ENCODE results near the gene ETV3L. TPM values are rescaled to one million over a fixed set of nuclear protein-coding genes. Genes with fewer than 3 reads are reported as not detected.

The ETV3L gene
- total and polyA plus RNA-seq, 2 experiments from 2014 or later, result not detected

DNA sequence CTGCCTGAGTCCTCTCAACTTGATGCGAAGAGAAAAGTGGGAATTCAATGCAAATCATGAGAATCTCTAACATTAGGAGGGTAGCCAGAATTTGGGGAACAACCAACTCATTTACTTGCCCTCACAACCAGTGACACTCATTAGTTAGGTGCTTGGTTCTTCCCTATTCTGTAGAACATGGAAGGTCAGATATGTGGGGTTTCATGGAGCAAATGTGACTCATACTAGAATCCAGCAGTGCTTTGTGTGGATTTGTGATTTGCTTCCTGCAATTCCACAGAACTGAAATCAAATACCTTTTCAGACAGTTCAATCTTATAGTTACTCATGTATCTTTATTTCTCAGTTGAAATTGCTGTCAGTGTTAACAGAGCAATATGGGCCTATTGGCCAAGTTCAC is 45.5 kb upstream of the ETV3L start:
- no peaks in the 10 kb centered on the region for H3K27me3 ChIP-seq (replicated peaks; ENCODE audit: insufficient read depth)
- 54 to 65% methylated on average over 1 of the region's 1 CpG for WGBS, 2 experiments (ENCODE audit: low coverage in 1 of 2, low lambda C conversion rate in 2 of 2, missing lambda C conversion rate in 2 of 2)
- no peaks in the 10 kb centered on the region for H4K20me1 ChIP-seq (ENCODE audit: insufficient read depth)
- H3K4me1 ChIP-seq (ENCODE audit: insufficient read depth), result 0 out of 2 replicates have a peak, but pooled peaks cover 6% of the 10 kb centered on the region
- TF ChIP-seq EZH2phosphoT487 (IDR thresholded peaks at IDR 0.05; ENCODE audit: insufficient read depth, low read depth) (no peak), EZH2 (IDR thresholded peaks at IDR 0.05; ENCODE audit: insufficient read depth, poor library complexity, severe bottlenecking) (no peak)
- H3K9me3 ChIP-seq (ENCODE audit: low read depth), result no peaks in the 10 kb centered on the region
- peak; percentile 31 for DNase-seq
- H3K4me3 ChIP-seq, result no peak overlapping the region
- H3K4me2 ChIP-seq (ENCODE audit: unreplicated experiment), result no peak overlapping the region
- H3K9ac ChIP-seq, result no peak overlapping the region
- no peaks in the 10 kb centered on the region for H3K79me2 ChIP-seq (ENCODE audit: insufficient read depth)
- H3K27ac ChIP-seq, result no peak overlapping the region
- peaks cover 7% of the 10 kb centered on the region for H3F3A ChIP-seq (ENCODE audit: insufficient read depth)
- H3K36me3 ChIP-seq (ENCODE audit: low read depth), result no peaks in the 10 kb centered on the region
- in situ Hi-C loops (cut with MboI), result no loop called here
- H2AFZ ChIP-seq, result no peak overlapping the region
- no peaks in the 10 kb centered on the region for H3K9me2 ChIP-seq (ENCODE audit: insufficient read depth)

DNA sequence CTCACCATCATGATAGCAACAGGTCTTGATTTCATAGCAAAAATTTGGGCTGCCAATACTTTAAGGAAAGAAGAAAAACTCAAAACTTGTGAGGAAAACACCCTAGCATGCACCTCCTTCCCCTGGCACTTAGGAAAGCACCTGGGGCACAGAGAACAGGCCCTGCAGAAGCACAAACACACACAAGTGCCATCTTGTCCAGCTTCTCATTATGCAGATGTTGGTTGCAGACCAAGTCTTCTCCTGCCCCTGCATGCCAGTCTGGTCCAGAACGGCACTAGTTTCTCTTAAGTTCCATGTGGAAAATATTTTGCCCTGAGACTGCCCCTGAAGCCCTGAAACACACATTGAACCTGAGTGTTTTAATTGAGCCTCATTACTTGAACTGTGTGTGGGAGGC is 44.9 kb upstream of the ETV3L start:
- no peak overlapping the region for H3K9ac ChIP-seq
- H3K4me2 ChIP-seq (ENCODE audit: unreplicated experiment), result no peak overlapping the region
- no peaks in the 10 kb centered on the region for H3K36me3 ChIP-seq (ENCODE audit: low read depth)
- no peak overlapping the region for H2AFZ ChIP-seq
- H3F3A ChIP-seq (ENCODE audit: insufficient read depth), result peaks cover 12% of the 10 kb centered on the region
- no peak for DNase-seq
- in situ Hi-C loops (cut with MboI), result no loop called here
- H3K9me3 ChIP-seq (ENCODE audit: low read depth), result no peaks in the 10 kb centered on the region
- 42 to 50% methylated on average over 1 of the region's 1 CpG for WGBS, 2 experiments (ENCODE audit: low coverage in 1 of 2, low lambda C conversion rate in 2 of 2, missing lambda C conversion rate in 2 of 2)
- no peak overlapping the region for H3K27ac ChIP-seq
- no peaks in the 10 kb centered on the region for H3K79me2 ChIP-seq (ENCODE audit: insufficient read depth)
- no peaks in the 10 kb centered on the region for H3K9me2 ChIP-seq (ENCODE audit: insufficient read depth)
- no peak for TF ChIP-seq EZH2 (IDR thresholded peaks at IDR 0.05; ENCODE audit: insufficient read depth, poor library complexity, severe bottlenecking)
- no peak overlapping the region for H3K4me3 ChIP-seq
- no peaks in the 10 kb centered on the region for H3K27me3 ChIP-seq (replicated peaks; ENCODE audit: insufficient read depth)
- H4K20me1 ChIP-seq (ENCODE audit: insufficient read depth), result no peaks in the 10 kb centered on the region
- peaks cover 10% of the 10 kb centered on the region; the same call in 1 of the 2 replicates for H3K4me1 ChIP-seq (ENCODE audit: insufficient read depth)

DNA sequence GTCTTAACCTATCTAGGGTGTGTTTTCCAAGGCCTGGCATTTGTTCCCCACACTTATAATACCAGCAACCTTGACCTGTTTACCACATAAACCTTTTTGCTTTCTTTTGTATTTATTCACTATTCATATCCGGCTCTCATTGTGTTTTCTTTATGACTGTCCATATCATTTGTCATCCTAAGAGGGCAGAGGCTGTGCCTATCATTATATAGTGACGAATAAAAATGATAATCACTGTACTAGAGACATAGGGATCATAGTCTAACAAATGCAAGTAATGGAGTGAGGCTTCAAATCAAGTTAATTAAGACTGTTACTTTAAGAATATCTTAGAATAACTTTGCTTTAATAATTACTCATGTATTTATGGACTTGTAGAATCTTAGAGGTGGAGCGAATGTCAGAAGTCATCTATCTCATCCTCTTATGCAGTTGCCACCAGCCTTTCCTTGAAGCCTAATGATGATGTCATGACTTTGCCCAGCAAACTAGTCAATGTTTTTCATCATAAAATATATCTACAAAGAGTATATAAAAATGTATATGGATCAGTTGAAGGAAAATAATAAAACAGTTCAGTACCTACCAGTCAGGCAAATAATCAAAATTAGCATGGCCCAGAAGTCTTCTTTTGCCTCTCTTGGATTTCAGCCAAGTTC is 43.3 kb upstream of the ETV3L start:
- H3K4me1 ChIP-seq (ENCODE audit: insufficient read depth), result peaks cover 10% of the 10 kb centered on the region
- H3K4me2 ChIP-seq (ENCODE audit: unreplicated experiment), result no peak overlapping the region
- in situ Hi-C loops (cut with MboI), result no loop called here
- H3F3A ChIP-seq (ENCODE audit: insufficient read depth), result peaks cover 20% of the 10 kb centered on the region
- H3K4me3 ChIP-seq, result no peak overlapping the region
- WGBS, 2 experiments (ENCODE audit: low coverage in 1 of 2, low lambda C conversion rate in 2 of 2, missing lambda C conversion rate in 2 of 2), result 58 to 66% methylated on average over 3 of the region's 3 CpGs
- no peaks in the 10 kb centered on the region for H3K9me2 ChIP-seq (ENCODE audit: insufficient read depth)
- H2AFZ ChIP-seq, result no peak overlapping the region
- no peak for DNase-seq
- peaks cover 1% of the 10 kb centered on the region for H3K79me2 ChIP-seq (ENCODE audit: insufficient read depth)
- H4K20me1 ChIP-seq (ENCODE audit: insufficient read depth), result no peaks in the 10 kb centered on the region
- no peak overlapping the region for H3K9ac ChIP-seq
- no peaks in the 10 kb centered on the region for H3K9me3 ChIP-seq (ENCODE audit: low read depth)
- no peak overlapping the region for H3K27ac ChIP-seq
- TF ChIP-seq EZH2phosphoT487 (IDR thresholded peaks at IDR 0.05; ENCODE audit: insufficient read depth, low read depth), result no peak
- no peak for TF ChIP-seq EZH2 (IDR thresholded peaks at IDR 0.05; ENCODE audit: insufficient read depth, poor library complexity, severe bottlenecking)
- H3K36me3 ChIP-seq (ENCODE audit: low read depth), result no peaks in the 10 kb centered on the region
- no peaks in the 10 kb centered on the region for H3K27me3 ChIP-seq (replicated peaks; ENCODE audit: insufficient read depth)

DNA sequence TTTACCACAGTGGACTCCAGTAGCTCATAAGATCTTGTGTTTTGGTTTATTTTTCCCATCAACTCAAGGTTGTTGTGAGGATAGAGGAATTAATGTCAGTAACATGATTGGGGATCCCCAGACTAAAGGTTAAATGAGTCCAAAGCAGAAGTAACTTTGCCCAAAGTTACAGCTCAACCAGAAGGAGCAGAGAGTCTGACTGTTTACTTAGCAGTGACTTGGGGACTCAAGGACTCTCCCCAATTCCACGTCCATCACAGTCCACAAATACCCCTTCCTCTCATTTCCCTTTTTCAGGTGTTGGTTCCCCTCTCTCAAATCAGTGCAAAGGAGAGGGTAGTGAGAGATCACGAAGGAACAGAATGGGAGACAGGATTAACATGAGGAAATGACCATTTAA is 42.6 kb upstream of the ETV3L start:
- Histone ChIP-seq H3K9ac (no peak overlapping the region), H3F3A (ENCODE audit: insufficient read depth) (peaks cover 22% of the 10 kb centered on the region), H3K4me3 (no peak overlapping the region), H3K4me2 (ENCODE audit: unreplicated experiment) (no peak overlapping the region), H3K36me3 (ENCODE audit: low read depth) (no peaks in the 10 kb centered on the region), H3K27ac (no peak overlapping the region), H4K20me1 (ENCODE audit: insufficient read depth) (no peaks in the 10 kb centered on the region), H3K79me2 (ENCODE audit: insufficient read depth) (peaks cover 8% of the 10 kb centered on the region), H3K9me2 (ENCODE audit: insufficient read depth) (no peaks in the 10 kb centered on the region), H2AFZ (no peak overlapping the region), H3K9me3 (ENCODE audit: low read depth) (no peaks in the 10 kb centered on the region), H3K4me1 (ENCODE audit: insufficient read depth) (peaks cover 10% of the 10 kb centered on the region), H3K27me3 (replicated peaks; ENCODE audit: insufficient read depth) (no peaks in the 10 kb centered on the region)
- no peak for DNase-seq
- in situ Hi-C loops (cut with MboI), result no loop called here
- TF ChIP-seq EZH2phosphoT487 (IDR thresholded peaks at IDR 0.05; ENCODE audit: insufficient read depth, low read depth) (no peak), EZH2 (IDR thresholded peaks at IDR 0.05; ENCODE audit: insufficient read depth, poor library complexity, severe bottlenecking) (no peak)
- 25 to 35% methylated on average over 2 of the region's 2 CpGs for WGBS, 2 experiments (ENCODE audit: low coverage in 1 of 2, low lambda C conversion rate in 2 of 2, missing lambda C conversion rate in 2 of 2)

Data from GM23248 (cell line).